Astrocyte (in vitro differentiated cells and primary cell): Measurements from ENCODE around the gene SYNC.

Experiments used
- EZH2 ChIP-seq: IDR thresholded peaks from 2 replicates; pipeline ENCODE4 v1.6.1; 2012; ENCODE audit warnings: mild to moderate bottlenecking, low read length, inconsistent platforms; ENCODE audit not compliant: insufficient read depth
- TF ChIP-seq, protein P1 (sequence below): IDR thresholded peaks from 2 replicates; pipeline ENCODE4 v1.5.1; 2011; ENCODE audit warnings: low read depth, mild to moderate bottlenecking, inconsistent platforms, low read length, moderate library complexity; ENCODE audit not compliant: insufficient read depth

DNA sequence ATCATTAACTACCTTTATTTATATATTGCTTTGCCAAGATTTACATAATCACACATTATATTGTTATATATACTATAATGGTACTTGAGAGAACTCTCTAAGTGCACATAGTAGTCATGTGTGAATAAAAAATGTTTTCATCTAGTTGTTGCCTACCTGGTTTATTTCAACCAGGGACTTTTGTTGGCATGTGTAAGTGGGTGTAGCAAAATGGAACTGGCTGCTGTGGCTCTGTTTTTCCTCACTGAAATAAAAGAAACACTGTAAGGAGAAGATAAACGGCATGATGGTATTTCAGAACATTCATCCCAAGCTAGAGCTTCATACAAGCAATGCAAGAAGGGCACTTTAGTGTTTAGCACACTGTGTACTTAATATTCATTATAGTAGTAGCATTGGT lies 36.7 kb downstream of the SYNC start:
- TF ChIP-seq, protein P1, sequence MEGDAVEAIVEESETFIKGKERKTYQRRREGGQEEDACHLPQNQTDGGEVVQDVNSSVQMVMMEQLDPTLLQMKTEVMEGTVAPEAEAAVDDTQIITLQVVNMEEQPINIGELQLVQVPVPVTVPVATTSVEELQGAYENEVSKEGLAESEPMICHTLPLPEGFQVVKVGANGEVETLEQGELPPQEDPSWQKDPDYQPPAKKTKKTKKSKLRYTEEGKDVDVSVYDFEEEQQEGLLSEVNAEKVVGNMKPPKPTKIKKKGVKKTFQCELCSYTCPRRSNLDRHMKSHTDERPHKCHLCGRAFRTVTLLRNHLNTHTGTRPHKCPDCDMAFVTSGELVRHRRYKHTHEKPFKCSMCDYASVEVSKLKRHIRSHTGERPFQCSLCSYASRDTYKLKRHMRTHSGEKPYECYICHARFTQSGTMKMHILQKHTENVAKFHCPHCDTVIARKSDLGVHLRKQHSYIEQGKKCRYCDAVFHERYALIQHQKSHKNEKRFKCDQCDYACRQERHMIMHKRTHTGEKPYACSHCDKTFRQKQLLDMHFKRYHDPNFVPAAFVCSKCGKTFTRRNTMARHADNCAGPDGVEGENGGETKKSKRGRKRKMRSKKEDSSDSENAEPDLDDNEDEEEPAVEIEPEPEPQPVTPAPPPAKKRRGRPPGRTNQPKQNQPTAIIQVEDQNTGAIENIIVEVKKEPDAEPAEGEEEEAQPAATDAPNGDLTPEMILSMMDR, result no peak
- TF ChIP-seq EZH2, result no peak
